HG02623 (cell line): ENCODE results near the gene GLYR1.
"Not testable (repeated sequence)": the region's sequence is repeated elsewhere in the genome, so short reads cannot be mapped to it uniquely, and the experiment has no call there.

ENCODE experiments used
- ATAC-seq: cut with Tn5 transposase; IDR thresholded peaks from one replicate; pipeline ENCODE4 v1.9.1; 2021; ENCODE audit warnings: moderate library complexity; ENCODE audit not compliant: unreplicated experiment

The GLYR1 gene

GRCh38 chr16:4846901-4847773 lies at the start of gene GLYR1, which contains the start of gene UBN1:
GLYR1 (minus strand) TSS chr16:4847288; CDS start chr16:4847265, 23 bp downstream.
UBN1 (plus strand) TSS chr16:4847481; CDS start chr16:4852918, 5,437 bp downstream.
- ATAC-seq: peak; percentile 88

- not testable (repeated sequence) for ATAC-seq
Observed at GRCh38 chr16:4896761-4897160, 49.7 kb upstream of the GLYR1 start.

GRCh38 chr16:4895366-4895765 lies 48.3 kb upstream of the GLYR1 start:
- ATAC-seq: no peak

- ATAC-seq: no peak
Observed at GRCh38 chr16:4894276-4895150, 47.4 kb upstream of the GLYR1 start.

GRCh38 chr16:4893103-4893862 lies 46.2 kb upstream of the GLYR1 start:
- ATAC-seq: no peak

GRCh38 chr16:4892361-4893102 lies 45.4 kb upstream of the GLYR1 start:
- ATAC-seq: no peak

GRCh38 chr16:4891886-4892216 lies 44.8 kb upstream of the GLYR1 start:
- ATAC-seq: no peak

- no peak for ATAC-seq
Observed at GRCh38 chr16:4891097-4891885, 44.2 kb upstream of the GLYR1 start.

- ATAC-seq: no peak
Observed at GRCh38 chr16:4890686-4891085, 43.6 kb upstream of the GLYR1 start.

- no peak for ATAC-seq
Observed at GRCh38 chr16:4890026-4890425, 42.9 kb upstream of the GLYR1 start.

GRCh38 chr16:4888428-4889135 lies 41.5 kb upstream of the GLYR1 start:
- ATAC-seq: no peak

GRCh38 chr16:4886151-4886550 lies 39.1 kb upstream of the GLYR1 start:
- ATAC-seq: no peak

- ATAC-seq: no peak
Observed at GRCh38 chr16:4884972-4885874, 38.1 kb upstream of the GLYR1 start.

GRCh38 chr16:4884209-4884608 lies 37.1 kb upstream of the GLYR1 start:
- ATAC-seq: no peak

- ATAC-seq: no peak
Observed at GRCh38 chr16:4883501-4883900, 36.4 kb upstream of the GLYR1 start.

GRCh38 chr16:4882633-4883285 lies 35.7 kb upstream of the GLYR1 start:
- ATAC-seq: no peak

- ATAC-seq: no peak
Observed at GRCh38 chr16:4882000-4882632, 35.0 kb upstream of the GLYR1 start.
